NB4 (cell line): ENCODE measurements around the gene CHST8.
"Not testable (repeated sequence)": the region's sequence is repeated elsewhere in the genome, so short reads cannot be mapped to it uniquely, and the experiment has no call there.

ENCODE experiments used
- DNase-seq: peaks from one replicate; pipeline ENCODE4 v3.0.0; 2010; ENCODE audit warnings: low read depth
- H3K4me3 ChIP-seq: one replicate; pipeline ENCODE4 v1.5.1; 2011; ENCODE audit warnings: mild to moderate bottlenecking, low read depth, low read length, moderate library complexity
- MYC ChIP-seq: IDR thresholded peaks from 2 replicates; pipeline ENCODE4 v1.6.1; 2011; ENCODE audit warnings: low read depth, low read length
- POLR2A ChIP-seq: IDR thresholded peaks from 2 replicates; pipeline ENCODE4 v1.6.1; 2011; ENCODE audit warnings: mild to moderate bottlenecking; ENCODE audit not compliant: insufficient read length; ENCODE audit errors: extremely low read depth
- TF ChIP-seq, protein P1 (sequence below): IDR thresholded peaks from 2 replicates; pipeline ENCODE4 v1.6.1; 2011; ENCODE audit warnings: low read depth, low read length
- TF ChIP-seq, protein P2 (sequence below): IDR thresholded peaks from one replicate; pipeline ENCODE4 v1.5.1; 2012; ENCODE audit warnings: low read depth, low read length

The CHST8 gene

DNA sequence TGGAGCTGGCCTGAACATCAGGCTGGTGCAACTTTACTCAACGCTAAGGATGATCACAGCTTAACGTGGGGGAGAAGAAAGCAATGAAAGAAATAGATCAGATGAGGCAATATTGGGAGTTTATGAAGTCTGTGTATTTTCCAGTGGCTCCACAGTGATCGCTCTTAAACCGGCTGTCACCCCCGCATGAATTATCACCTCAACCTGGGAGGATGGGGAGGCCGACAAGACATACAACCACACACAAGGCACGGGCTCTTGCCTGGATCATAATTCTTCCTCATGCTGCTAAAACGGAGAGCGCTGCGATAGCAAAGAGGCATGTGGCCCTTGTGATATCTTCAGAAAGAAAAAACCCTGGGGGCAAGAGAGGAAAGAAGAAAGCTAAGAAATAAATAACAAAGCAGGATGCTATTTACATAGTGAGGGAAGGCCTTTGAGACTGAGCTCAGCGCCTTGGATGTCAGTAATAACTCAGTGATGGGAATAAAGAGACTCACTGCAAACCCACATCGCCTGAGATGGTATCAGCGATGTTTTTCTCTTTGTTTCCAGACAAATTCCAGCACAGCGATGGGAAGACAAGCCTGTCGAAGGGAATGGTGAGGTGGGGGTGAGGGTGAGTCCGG, 19.1 kb upstream of the CHST8 start:
- DNase-seq, result no peak
- TF ChIP-seq, protein P1, sequence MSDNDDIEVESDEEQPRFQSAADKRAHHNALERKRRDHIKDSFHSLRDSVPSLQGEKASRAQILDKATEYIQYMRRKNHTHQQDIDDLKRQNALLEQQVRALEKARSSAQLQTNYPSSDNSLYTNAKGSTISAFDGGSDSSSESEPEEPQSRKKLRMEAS, result no peak
- no peak for TF ChIP-seq POLR2A
- TF ChIP-seq MYC, result no peak
- TF ChIP-seq, protein P2, sequence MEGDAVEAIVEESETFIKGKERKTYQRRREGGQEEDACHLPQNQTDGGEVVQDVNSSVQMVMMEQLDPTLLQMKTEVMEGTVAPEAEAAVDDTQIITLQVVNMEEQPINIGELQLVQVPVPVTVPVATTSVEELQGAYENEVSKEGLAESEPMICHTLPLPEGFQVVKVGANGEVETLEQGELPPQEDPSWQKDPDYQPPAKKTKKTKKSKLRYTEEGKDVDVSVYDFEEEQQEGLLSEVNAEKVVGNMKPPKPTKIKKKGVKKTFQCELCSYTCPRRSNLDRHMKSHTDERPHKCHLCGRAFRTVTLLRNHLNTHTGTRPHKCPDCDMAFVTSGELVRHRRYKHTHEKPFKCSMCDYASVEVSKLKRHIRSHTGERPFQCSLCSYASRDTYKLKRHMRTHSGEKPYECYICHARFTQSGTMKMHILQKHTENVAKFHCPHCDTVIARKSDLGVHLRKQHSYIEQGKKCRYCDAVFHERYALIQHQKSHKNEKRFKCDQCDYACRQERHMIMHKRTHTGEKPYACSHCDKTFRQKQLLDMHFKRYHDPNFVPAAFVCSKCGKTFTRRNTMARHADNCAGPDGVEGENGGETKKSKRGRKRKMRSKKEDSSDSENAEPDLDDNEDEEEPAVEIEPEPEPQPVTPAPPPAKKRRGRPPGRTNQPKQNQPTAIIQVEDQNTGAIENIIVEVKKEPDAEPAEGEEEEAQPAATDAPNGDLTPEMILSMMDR, result no peak
- no peak overlapping the region for H3K4me3 ChIP-seq

DNA sequence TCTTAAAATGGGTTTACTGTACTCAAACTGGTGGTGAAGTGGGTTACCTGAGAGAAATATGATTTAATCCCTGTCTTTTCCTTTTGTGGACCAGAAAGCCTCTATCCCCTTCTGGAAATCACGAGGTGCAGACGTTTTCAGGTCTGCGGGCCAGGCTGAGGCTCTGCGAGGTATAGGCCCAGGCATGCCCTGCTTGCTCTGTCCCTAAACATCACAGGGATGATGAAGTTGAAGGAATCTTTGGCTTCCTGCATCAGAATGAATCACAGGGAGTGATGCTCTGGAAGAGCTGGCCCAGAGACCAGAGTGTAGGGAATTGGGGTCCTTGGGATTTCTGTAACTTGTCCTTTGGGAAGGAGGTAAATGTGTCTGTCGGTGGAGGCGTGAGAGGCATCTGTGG, 18.4 kb upstream of the CHST8 start:
- TF ChIP-seq, protein P2, result no peak
- no peak for TF ChIP-seq POLR2A
- TF ChIP-seq, protein P1, result no peak
- no peak for TF ChIP-seq MYC
- H3K4me3 ChIP-seq, result no peak overlapping the region
- DNase-seq, result no peak

- TF ChIP-seq, protein P1, result no peak
- TF ChIP-seq POLR2A (no peak), MYC (no peak)
- TF ChIP-seq, protein P2, result no peak
- H3K4me3 ChIP-seq, result no peak overlapping the region
- DNase-seq, result no peak
Observed at GRCh38 chr19:33604651-33605050, 17.1 kb upstream of the CHST8 start.

GRCh38 chr19:33605803-33606295, 15.9 kb upstream of the CHST8 start:
- not testable (repeated sequence) for DNase-seq, H3K4me3 ChIP-seq

GRCh38 chr19:33606556-33606955, 15.2 kb upstream of the CHST8 start:
- H3K4me3 ChIP-seq, result no peak overlapping the region
- no peak for DNase-seq
- TF ChIP-seq, protein P1, result no peak
- TF ChIP-seq, protein P2, result no peak
- no peak for TF ChIP-seq MYC

- TF ChIP-seq, protein P1, result no peak
- TF ChIP-seq, protein P2, result no peak
- no peak for TF ChIP-seq MYC
- no peak for TF ChIP-seq POLR2A
- no peak overlapping the region for H3K4me3 ChIP-seq
- DNase-seq, result no peak
Observed at GRCh38 chr19:33609353-33609752, 12.4 kb upstream of the CHST8 start.
